SK-N-SH treated with all-trans-retinoic acid at 6 μM for 48 hours (cell line): Measurements from ENCODE around the gene TECTB.

Experiments used
- ARNTL ChIP-seq: fragments of 450-650 bp; formaldehyde crosslinking; IDR thresholded peaks from 2 replicates; pipeline ENCODE4 v1.5.0; 2020; ENCODE audit warnings: low read depth, mild to moderate bottlenecking, moderate library complexity, borderline replicate concordance
- BACH2 ChIP-seq: fragments of 250-450 bp; sonication (Bioruptor Pico); IDR thresholded peaks from 2 replicates; pipeline ENCODE4 v1.9.0; 2021; ENCODE audit warnings: mild to moderate bottlenecking, borderline replicate concordance
- CSDC2 ChIP-seq: fragments of 250-450 bp; sonication (Bioruptor Pico); IDR thresholded peaks from 2 replicates; pipeline ENCODE4 v1.5.0; 2020; ENCODE audit warnings: mild to moderate bottlenecking, moderate library complexity
- ISL1 ChIP-seq: fragments of 250-450 bp; sonication (Bioruptor Pico); IDR thresholded peaks from 2 replicates; pipeline ENCODE4 v2.1.2; 2022; ENCODE audit warnings: mild to moderate bottlenecking, moderate library complexity
- RARB ChIP-seq: fragments of 250-450 bp; sonication (Bioruptor Pico); IDR thresholded peaks from 2 replicates; pipeline ENCODE4 v1.8.0; 2021; ENCODE audit warnings: mild to moderate bottlenecking, moderate library complexity
- TOX ChIP-seq: fragments of 250-450 bp; sonication (Bioruptor Pico); IDR thresholded peaks from 2 replicates; pipeline ENCODE4 v1.8.0; 2021; ENCODE audit warnings: mild to moderate bottlenecking, moderate library complexity, borderline replicate concordance
- ZC3H10 ChIP-seq: fragments of 250-450 bp; sonication (Bioruptor Pico); IDR thresholded peaks from 2 replicates; pipeline ENCODE4 v1.5.1; 2021; ENCODE audit warnings: mild to moderate bottlenecking, moderate library complexity
- ZFP3 ChIP-seq: fragments of 250-450 bp; sonication (Bioruptor Pico); IDR thresholded peaks from 2 replicates; pipeline ENCODE4 v1.5.0; 2020; ENCODE audit warnings: mild to moderate bottlenecking, moderate library complexity
- ZFP30 ChIP-seq: fragments of 450-650 bp; formaldehyde crosslinking; IDR thresholded peaks from 2 replicates; pipeline ENCODE4 v1.5.0; 2022; ENCODE audit warnings: mild to moderate bottlenecking, moderate library complexity
- TF ChIP-seq, protein P1 (sequence below): fragments of 250-450 bp; sonication (Bioruptor Pico); IDR thresholded peaks from 2 replicates; pipeline ENCODE4 v1.8.0; 2020; ENCODE audit warnings: mild to moderate bottlenecking, moderate library complexity, borderline replicate concordance

DNA sequence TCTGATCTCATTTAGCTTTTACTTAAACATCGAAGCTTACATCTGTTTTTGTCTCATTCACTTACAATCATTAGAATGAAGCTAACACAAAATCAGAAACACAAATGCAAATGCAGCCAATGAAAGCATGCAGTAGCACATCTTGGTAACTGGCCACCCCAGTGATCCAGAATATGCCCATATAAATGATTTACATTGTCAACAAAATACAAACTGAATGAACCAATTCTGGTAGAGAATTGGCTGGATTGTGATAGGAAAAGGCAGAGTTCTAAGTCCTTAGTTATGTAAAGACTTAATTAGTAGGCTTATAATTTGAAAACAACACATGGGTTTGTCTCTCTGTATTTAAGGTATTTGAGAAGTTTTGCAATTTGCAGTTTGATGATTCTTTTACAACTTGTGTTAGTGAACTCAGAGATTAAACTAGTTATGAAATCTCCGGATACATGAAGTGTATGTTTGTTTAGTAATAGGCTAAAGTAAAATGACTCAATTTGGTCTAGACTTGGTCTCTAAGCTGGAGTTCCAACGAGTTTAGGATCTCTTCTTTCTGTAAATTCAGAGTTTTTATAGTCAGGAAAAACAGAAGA lies 21.2 kb downstream of the TECTB start:
- TF ChIP-seq ZC3H10 (CRISPR knock-in tag): no peak
- no peak for TF ChIP-seq ZFP3 (CRISPR knock-in tag)
- TF ChIP-seq ZFP30: no peak
- TF ChIP-seq, protein P1, sequence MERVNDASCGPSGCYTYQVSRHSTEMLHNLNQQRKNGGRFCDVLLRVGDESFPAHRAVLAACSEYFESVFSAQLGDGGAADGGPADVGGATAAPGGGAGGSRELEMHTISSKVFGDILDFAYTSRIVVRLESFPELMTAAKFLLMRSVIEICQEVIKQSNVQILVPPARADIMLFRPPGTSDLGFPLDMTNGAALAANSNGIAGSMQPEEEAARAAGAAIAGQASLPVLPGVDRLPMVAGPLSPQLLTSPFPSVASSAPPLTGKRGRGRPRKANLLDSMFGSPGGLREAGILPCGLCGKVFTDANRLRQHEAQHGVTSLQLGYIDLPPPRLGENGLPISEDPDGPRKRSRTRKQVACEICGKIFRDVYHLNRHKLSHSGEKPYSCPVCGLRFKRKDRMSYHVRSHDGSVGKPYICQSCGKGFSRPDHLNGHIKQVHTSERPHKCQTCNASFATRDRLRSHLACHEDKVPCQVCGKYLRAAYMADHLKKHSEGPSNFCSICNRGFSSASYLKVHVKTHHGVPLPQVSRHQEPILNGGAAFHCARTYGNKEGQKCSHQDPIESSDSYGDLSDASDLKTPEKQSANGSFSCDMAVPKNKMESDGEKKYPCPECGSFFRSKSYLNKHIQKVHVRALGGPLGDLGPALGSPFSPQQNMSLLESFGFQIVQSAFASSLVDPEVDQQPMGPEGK (CRISPR knock-in tag): no peak
- no peak for TF ChIP-seq TOX (CRISPR knock-in tag)
- TF ChIP-seq CSDC2: no peak
- no peak for TF ChIP-seq RARB (CRISPR knock-in tag)
- no peak for TF ChIP-seq BACH2 (CRISPR knock-in tag)
- no peak for TF ChIP-seq ARNTL (CRISPR knock-in tag)
- no peak for TF ChIP-seq ISL1 (CRISPR knock-in tag)
